T-helper 17 cell (primary cell): Measurements from ENCODE around the gene NEK7. TPM values are rescaled to one million over a fixed set of nuclear protein-coding genes. Genes with fewer than 3 reads are reported as not detected.

Experiments used
- ATAC-seq: fragments of 150-1000 bp; cut with Tn5 transposase; 2 replicates; pipeline ENCODE4 v1.10.0; 2021; ENCODE audit warnings: mild to moderate bottlenecking, moderate library complexity
- DNase-seq, 3 donors: peaks; one replicate each; pipeline versions ENCODE4 v3.0.0 to v3.0.0-alpha.2; 2020 to 2021
- H3K9me3 ChIP-seq: one replicate; pipeline ENCODE4 v1.7.0; 2013; ENCODE audit warnings: low read length, mild to moderate bottlenecking; ENCODE audit not compliant: control insufficient read depth, poor library complexity, severe bottlenecking
- H3K27ac Mint-ChIP-seq: one replicate; pipeline ENCODE4 v1.8.0; 2022; ENCODE audit warnings: mild to moderate bottlenecking, moderate library complexity, mixed read lengths
- H3K27me3 Mint-ChIP-seq: one replicate; pipeline ENCODE4 v1.8.0; 2022; ENCODE audit warnings: mixed read lengths
- H3K36me3 Mint-ChIP-seq: one replicate; pipeline ENCODE4 v1.8.0; 2022; ENCODE audit warnings: low read depth, mixed read lengths
- H3K4me1 Mint-ChIP-seq: one replicate; pipeline ENCODE4 v1.8.0; 2022; ENCODE audit warnings: mild to moderate bottlenecking, mixed read lengths
- H3K4me3 Mint-ChIP-seq: one replicate; pipeline ENCODE4 v1.8.0; 2022; ENCODE audit warnings: mild to moderate bottlenecking, moderate library complexity, mixed read lengths
- total RNA-seq, 4 donors: library from RNA in 2 of 4; stranded (reverse) in 2 of 4; gene quantifications; one replicate each; pipeline ENCODE4 v1.2.3 and lab custom pipeline; 2022 to 2026

Gene NEK7
- total RNA-seq, 2 donors from 2014 or later, result 42.1 to 50.4 TPM

DNA sequence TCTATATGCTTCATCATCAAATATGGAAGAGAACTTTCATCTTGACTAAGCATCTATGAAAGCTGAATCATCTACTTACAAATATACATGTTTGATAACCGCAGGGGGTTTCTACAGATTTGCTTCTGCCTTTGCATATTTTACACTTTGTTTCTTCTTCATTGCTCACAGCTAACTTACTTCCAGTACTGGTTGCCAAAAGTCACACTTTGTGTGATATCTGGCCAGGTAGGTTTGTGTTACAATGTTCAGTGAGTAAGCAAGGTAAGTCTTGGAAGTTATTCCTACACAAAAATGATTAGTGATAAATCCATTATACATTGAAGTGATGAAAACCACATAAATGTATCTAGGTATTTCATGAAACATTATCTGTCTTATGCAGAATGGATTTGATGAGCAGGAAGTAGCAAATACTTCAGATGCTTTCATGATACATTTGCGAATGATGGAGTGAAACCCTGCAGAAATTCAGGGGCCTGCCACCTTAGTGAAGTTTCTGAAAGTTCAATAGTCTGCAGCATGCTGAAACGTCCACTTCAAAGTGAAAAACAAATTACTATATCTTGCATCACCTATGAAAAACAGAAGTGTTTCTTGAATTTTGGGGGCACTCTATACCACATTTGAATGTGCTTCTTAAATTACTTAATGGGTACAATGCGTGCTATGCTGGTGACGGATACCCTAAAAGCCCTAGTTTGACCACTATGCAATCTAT lies 196.3 kb downstream of the NEK7 start:
- H3K9me3 ChIP-seq, result no peaks in the 10 kb centered on the region
- H3K4me1 Mint-ChIP-seq, result no peaks in the 10 kb centered on the region
- peaks cover 2% of the 10 kb centered on the region for H3K36me3 Mint-ChIP-seq
- H3K4me3 Mint-ChIP-seq, result no peak overlapping the region
- DNase-seq (no peak), ATAC-seq (no peak)
- H3K27me3 Mint-ChIP-seq, result peaks cover 6% of the 10 kb centered on the region
- H3K27ac Mint-ChIP-seq, result no peak overlapping the region

DNA sequence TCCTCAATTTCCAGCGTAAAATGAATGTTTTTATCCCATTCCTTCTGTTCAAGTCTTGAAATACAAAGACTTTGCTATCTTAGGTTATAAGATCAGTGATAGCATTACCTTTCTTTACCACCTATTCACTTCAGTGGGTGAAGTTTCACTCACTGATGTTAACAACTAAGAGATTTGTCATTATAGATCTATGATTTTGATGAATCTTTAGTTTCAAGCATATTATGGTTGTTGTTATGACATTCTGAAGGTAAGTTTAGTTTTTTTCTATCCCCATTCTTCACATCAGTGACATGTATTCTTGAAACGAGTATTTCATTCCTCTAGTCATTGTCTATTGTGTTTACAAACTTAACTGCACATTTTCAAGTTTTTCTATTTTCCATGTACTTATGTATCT lies 201.1 kb downstream of the NEK7 start:
- DNase-seq, result no peak
- H3K9me3 ChIP-seq, result no peaks in the 10 kb centered on the region
- ATAC-seq, result no peak
- Mint-ChIP-seq H3K27me3 (peaks cover 15% of the 10 kb centered on the region), H3K4me3 (no peak overlapping the region), H3K27ac (no peak overlapping the region), H3K36me3 (peaks cover 2% of the 10 kb centered on the region), H3K4me1 (peaks cover 2% of the 10 kb centered on the region)

DNA sequence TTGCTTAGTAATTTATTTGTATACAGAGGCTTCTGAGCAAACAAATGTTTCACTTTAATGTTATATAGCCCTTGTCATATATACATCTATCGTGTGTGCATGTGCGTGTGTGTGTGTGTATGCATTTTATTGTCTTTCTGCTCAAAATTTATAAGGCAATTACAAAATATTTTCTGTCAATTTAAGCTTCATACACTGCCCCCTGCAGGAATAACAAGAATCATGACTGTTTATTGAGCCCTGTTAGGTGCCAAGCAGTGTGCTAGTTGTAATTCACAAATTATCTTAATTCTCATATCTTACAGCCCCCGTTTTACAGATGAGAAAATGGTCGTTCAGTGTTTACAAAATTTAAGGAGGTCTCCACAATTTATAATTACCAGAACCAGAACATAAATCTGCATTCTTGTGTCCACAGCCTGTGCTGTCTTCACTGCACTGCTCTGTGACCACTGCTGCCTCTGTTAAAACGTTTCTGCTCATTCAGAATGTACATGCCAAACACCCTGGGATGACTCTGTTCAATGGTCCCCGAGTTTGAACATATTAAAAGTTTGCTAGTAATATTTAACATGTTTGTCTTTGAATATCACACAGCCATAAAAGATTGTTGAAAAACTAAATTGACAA lies 202.3 kb downstream of the NEK7 start:
- Mint-ChIP-seq H3K36me3 (peaks cover 2% of the 10 kb centered on the region), H3K27me3 (peaks cover 15% of the 10 kb centered on the region), H3K27ac (no peak overlapping the region), H3K4me1 (peaks cover 2% of the 10 kb centered on the region), H3K4me3 (no peak overlapping the region)
- H3K9me3 ChIP-seq, result no peaks in the 10 kb centered on the region
- DNase-seq (no peak), ATAC-seq (no peak)

DNA sequence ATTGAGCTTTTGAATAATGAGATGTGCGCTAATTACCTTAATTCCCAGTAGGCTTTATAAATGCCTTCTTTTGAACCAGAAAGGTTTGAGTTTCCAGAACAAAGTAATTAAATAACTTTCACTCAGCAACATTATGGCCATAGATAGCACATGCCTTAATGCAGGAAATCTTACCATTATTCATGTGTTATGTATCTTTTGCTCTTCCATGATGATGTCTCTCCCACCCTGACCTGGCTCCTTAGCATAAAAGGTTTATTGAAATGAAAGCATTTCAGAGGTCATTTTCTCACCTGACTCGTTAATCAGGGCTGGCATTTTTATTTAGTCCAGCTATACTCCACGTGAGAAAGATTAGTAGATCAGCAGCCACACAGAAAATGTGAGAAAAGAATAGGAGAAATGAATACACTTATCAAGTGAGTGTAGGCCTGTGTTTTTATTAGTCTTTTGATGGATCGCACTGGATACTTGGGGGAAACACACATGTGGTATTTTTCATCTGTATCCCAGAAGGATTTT lies 203.5 kb downstream of the NEK7 start:
- peaks cover 2% of the 10 kb centered on the region for H3K4me1 Mint-ChIP-seq
- DNase-seq (no peak), ATAC-seq (no peak)
- H3K9me3 ChIP-seq, result no peaks in the 10 kb centered on the region
- no peak overlapping the region for H3K4me3 Mint-ChIP-seq
- H3K36me3 Mint-ChIP-seq, result peaks cover 2% of the 10 kb centered on the region
- H3K27ac Mint-ChIP-seq, result no peak overlapping the region
- peaks cover 14% of the 10 kb centered on the region for H3K27me3 Mint-ChIP-seq

DNA sequence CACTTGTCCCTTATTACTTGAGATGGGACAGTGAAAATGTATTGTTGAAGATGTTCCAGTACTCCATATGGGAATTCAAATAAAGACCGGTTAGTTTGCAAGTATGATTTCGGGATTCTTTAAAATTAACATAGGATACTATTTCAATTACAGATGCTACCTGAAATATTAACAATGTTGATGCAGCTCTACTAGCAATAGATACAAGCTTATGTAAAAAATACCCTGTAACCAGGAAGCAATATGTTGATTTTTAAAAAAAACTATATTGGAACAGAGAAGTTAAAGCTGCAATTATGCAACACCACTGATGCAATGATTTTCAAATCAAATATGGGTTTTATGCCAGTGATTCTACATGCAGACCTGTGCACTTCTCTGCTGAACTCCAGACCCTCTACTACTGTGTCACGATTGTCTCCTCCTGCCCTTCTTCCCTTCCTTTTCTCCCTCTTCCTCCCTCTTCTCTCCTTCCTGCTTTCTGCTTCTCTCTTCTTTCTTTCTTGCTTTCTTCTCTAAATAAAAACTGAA lies 204.5 kb downstream of the NEK7 start:
- DNase-seq (no peak), ATAC-seq (no peak)
- Mint-ChIP-seq H3K27ac (no peak overlapping the region), H3K4me3 (no peak overlapping the region), H3K36me3 (peaks cover 5% of the 10 kb centered on the region), H3K27me3 (peaks cover 9% of the 10 kb centered on the region), H3K4me1 (peaks cover 2% of the 10 kb centered on the region)
- no peaks in the 10 kb centered on the region for H3K9me3 ChIP-seq

DNA sequence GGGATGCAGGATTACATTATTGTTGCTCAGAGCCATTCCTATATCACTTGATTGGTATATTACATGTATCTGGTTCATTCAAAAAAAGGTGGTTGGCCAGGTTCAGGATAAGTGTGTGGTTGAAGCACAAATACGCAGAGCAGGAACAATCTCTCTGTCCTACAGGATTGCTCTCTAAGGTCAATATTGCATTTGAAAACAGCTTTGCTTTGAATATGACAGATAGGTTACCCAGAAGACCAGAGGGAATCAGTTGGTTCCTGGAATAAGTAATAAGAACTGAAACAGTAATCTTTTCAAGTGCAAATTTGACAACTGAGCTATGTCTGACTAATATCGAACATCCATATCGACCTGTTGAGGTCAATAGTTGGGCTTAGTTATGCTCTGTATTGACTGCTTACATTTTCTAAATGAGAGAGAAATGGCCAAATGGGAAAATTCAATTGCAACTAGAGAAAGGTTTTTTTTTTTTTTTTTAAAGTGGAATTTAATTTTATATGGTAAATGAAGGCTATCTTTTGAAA lies 206.9 kb downstream of the NEK7 start:
- H3K9me3 ChIP-seq, result no peaks in the 10 kb centered on the region
- Mint-ChIP-seq H3K27ac (no peak overlapping the region), H3K4me3 (no peak overlapping the region), H3K4me1 (peaks cover 2% of the 10 kb centered on the region), H3K36me3 (peaks cover 5% of the 10 kb centered on the region), H3K27me3 (peaks cover 9% of the 10 kb centered on the region)
- no peak for ATAC-seq
- no peak for DNase-seq

DNA sequence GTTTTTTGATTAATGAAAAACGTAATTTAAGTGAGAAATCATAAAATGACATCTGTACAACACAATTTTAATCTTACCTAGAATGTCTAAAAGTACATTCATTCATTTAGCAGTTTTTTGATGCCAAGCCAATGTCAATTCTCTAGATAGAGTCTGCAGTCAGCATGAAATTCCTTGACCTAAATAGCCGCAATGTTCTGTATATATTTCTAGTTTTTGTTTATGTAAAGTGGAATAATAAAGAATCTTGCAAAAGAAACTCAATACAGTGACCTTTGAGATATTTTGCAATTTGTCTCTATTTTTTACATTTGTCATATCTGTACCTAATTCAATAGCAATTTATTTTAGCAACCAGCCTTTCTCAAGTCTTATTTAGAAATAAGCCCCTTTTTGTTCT lies 207.7 kb downstream of the NEK7 start:
- DNase-seq, result no peak
- Mint-ChIP-seq H3K4me1 (peaks cover 2% of the 10 kb centered on the region), H3K4me3 (no peak overlapping the region), H3K27ac (no peak overlapping the region), H3K36me3 (peaks cover 5% of the 10 kb centered on the region), H3K27me3 (peaks cover 9% of the 10 kb centered on the region)
- no peaks in the 10 kb centered on the region for H3K9me3 ChIP-seq
- no peak for ATAC-seq

DNA sequence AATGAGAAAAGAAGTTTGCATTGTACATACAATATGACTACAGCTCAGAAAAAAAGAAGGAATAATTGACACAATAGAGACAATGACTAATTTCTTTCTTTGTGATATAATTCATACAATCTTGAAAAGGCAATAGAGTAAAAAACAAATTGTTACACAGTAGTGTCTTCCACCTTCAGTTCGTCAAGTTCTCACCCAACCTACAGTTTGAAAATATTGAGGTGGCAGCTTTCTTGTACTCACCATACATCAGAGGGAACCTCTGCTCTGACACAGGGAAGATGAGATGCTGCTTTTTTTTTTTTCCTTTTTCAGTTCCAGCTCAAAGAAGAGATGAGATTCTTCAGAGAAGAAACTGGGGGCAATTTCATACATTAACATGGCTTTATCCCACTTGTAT lies 210.5 kb downstream of the NEK7 start:
- H3K9me3 ChIP-seq, result no peaks in the 10 kb centered on the region
- H3K4me1 Mint-ChIP-seq, result no peaks in the 10 kb centered on the region
- H3K36me3 Mint-ChIP-seq, result peaks cover 5% of the 10 kb centered on the region
- peaks cover 2% of the 10 kb centered on the region for H3K27me3 Mint-ChIP-seq
- no peak overlapping the region for H3K4me3 Mint-ChIP-seq
- no peak for DNase-seq
- H3K27ac Mint-ChIP-seq, result no peak overlapping the region
- ATAC-seq, result no peak

DNA sequence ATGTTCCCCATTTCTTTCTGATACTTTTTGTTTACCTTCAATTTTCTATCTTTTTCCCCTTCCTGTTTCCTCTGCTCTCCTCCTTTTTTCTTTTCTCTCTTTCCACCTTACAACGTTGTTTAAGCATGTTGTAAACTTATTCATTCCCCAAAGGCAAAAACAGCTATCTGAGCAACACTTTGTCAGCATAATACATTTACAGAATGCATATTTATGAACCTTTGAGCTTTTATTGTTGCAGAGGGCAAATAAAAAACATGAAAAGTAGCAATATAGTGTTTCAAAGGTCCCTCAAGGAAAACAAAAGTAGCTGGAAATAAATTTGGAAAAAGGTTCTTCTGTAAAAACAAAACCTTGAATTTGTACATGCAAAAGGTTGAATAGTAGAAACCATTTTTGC lies 214.2 kb downstream of the NEK7 start:
- H3K27me3 Mint-ChIP-seq, result peaks cover 7% of the 10 kb centered on the region
- DNase-seq (no peak), ATAC-seq (no peak)
- H3K36me3 Mint-ChIP-seq, result peaks cover 7% of the 10 kb centered on the region
- H3K9me3 ChIP-seq, result no peaks in the 10 kb centered on the region
- H3K27ac Mint-ChIP-seq, result no peak overlapping the region
- H3K4me1 Mint-ChIP-seq, result no peaks in the 10 kb centered on the region
- no peak overlapping the region for H3K4me3 Mint-ChIP-seq

Other genes starting within 250 kb of the NEK7 start
- not detected for gene LHX9, start 239.6 kb upstream of the NEK7 start, total RNA-seq